GM19035 (cell line): Measurements from ENCODE around the gene PHLDB2.
A peak's percentile ranks its signal among the peaks of the same experiment; 100 is the strongest.

ENCODE experiments used
- ATAC-seq: cut with Tn5 transposase; IDR thresholded peaks from one replicate; pipeline ENCODE4 v1.9.1; 2021; ENCODE audit not compliant: unreplicated experiment

The PHLDB2 gene

DNA sequence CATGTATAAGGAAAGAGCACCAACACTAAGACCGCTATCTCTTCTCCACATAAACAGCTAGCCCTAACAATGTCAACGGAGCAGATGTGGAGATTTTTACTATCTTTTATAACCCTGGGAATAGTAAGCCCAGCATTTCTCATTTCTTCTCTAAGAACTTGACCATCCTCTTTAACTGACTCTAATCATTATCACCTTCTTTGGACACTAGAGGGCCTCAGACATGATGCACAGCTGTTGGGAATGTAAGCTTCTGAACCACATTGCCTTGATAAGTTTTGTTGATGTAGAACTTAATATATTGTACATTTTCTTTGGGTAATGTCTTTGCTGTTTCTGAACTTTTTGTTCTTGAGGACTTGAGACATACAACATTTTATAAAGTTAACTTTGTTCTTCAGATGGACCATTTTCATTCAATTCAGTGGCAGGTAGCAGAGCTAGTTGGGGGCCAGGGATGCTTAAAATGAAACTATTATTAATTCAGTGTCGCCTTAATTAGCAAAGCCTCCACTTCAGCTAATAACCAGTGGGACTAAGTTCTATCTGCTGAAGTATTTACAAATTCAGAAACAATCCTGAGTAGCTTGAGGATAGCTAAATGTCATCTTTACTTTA, 130.1 kb downstream of the PHLDB2 start:
- ATAC-seq = peak; percentile 89

DNA sequence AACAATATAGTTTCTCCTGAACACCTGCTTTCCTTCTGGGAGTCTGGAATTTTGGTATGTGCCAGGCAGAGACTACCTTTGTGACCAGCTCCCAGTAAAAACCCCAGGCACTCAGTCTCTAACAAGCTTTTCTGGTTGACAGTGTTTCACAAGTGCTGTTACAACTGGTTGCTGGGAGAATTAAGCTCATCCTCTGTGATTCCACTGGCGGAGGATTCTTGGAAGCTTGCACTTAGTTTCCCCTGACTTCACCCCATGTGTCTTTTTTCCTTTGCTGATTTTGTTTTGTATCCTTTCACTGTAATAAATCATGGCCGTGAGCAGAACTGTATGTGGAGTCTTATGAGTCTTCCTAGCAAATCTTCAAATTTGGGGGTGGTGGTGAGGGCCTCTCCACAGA, 134.0 kb downstream of the PHLDB2 start:
- ATAC-seq = no peak

DNA sequence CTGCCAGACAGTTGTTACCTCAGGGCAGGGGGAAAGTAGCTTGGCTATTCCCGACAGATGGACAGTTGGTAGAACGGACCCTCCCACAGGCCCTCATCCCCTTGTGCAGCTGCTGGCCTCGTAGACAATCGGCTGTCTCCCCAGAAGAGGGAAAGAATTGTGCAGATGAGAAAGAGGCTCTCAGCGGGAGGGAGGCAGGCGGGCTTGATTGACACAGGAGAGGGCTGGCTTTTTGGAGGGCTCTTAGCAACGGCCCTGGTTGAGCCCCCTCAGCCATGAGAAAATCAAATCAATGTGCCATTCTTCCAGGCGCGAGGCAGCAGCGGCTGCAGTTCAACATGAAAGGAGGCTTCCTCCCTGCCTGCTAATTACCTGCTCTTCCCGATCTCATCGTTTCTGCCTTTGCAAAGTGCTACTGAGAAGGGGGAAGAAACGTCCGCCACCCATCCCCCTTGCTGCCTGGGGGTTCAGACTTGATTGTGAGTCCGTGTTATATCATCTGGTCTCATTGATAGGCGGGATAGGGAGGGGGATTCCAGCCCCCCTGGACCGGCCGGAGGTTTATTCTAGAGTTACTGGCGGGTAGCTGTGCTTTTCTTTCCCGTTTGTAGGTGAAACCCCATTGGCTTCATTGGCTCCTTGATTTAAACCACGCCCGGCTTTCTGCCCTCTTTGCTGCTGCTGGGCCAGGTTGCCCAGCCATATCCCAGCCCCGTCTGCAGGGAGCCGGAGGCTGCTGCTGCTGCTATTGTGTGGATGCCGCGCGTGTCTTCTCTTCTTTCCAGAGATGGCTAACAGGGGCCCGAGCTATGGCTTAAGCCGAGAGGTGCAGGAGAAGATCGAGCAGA, 139.8 kb downstream of the PHLDB2 start, which contains the start of gene TAGLN3:
Gene TAGLN3 (plus strand): TSS at position 287 of the 848 bp plus-strand sequence. CDS start 501 bp downstream, at position 788.
- ATAC-seq = peak; percentile 48

DNA sequence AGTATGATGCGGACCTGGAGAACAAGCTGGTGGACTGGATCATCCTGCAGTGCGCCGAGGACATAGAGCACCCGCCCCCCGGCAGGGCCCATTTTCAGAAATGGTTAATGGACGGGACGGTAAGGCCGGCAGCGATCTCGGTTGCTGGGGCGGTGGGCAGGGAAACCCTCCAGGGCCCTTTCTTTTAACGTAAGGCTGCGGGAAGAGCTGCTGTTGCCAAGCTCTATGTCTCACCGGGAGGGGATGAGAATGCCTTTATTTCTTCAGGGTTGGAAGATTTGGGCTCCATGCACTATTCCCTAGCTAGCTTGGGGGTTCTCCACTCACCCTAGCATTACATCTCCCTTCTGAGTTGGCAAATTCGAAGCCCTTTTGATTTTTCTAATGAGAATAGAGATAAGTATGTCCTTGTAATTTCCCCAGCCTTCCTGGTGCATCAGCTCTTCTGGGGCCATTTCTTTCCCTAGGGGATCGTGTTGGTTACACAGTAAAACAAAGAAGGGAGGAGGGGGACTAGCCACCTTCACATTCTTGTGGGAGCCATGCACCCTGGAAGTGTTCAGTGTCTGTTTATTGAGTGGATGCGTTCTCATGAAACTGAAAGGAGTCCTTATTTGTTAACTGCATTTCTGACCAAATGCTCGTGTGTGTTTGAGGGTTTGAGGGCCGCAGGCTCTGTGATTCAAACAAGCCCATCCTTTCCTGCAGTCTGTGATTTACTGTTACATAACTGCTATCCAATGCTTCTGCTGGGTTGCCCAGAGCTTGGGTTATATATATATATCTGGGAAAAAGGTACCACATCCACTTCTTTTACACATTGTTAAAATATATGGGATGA, 140.6 kb downstream of the PHLDB2 start:
- ATAC-seq = peak; percentile 13

DNA sequence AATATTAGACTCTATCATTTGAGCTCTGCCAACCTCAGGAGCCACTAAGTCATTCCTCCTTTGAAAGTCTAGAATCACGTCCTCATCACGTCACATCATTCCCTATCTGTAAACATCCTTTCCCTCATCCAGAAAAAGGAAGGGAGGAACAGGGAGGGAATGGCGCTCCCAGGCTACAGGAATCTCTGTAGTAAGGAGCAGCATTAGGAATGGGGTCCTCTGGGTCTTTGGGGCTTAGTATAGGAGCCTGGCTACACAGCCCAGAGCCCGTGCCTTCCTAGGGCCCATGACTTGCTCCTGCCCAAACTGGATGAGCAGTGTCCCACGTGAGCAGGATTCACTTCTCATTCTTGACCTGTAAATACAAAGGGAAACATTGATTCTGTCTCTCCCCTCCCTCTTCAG, 141.3 kb downstream of the PHLDB2 start:
- no peak for ATAC-seq

DNA sequence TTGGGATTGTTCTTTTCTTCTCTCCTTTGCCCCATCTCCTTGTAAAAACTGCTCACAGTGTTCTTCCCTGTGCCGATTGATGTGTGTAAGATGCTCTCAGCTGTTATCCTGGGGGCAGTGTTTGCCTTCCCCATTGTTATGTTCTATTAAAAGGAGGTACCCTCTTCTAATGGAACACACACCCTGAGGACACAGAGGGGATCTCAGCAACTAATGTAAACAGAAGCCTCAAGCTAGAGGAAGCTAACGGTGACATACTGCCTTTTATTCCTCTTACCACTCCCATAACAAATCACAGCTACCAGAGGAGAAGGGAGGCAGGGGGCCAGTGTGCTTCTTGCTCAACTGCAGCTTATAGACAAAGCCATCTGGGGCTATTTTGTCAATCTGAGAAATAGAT, 141.9 kb downstream of the PHLDB2 start:
- no peak for ATAC-seq

DNA sequence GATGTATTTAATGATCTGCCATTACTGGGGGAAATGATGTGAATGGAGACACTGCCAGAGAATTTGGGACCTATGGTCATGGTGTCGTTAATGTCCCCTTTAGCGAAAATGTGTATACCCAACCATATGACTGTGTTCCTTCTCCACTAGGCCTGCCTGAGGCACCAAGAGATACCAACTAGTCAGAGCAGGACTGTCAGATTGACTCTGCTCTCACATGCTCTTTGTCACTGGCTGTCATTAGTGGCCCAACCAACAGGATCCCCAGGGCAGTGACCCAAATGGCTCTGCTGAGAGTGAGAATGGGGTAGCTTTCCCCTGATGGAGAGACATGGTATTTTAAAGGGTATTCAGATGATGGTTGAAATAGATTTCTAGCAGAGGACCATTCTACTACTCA, 142.5 kb downstream of the PHLDB2 start:
- no peak for ATAC-seq

DNA sequence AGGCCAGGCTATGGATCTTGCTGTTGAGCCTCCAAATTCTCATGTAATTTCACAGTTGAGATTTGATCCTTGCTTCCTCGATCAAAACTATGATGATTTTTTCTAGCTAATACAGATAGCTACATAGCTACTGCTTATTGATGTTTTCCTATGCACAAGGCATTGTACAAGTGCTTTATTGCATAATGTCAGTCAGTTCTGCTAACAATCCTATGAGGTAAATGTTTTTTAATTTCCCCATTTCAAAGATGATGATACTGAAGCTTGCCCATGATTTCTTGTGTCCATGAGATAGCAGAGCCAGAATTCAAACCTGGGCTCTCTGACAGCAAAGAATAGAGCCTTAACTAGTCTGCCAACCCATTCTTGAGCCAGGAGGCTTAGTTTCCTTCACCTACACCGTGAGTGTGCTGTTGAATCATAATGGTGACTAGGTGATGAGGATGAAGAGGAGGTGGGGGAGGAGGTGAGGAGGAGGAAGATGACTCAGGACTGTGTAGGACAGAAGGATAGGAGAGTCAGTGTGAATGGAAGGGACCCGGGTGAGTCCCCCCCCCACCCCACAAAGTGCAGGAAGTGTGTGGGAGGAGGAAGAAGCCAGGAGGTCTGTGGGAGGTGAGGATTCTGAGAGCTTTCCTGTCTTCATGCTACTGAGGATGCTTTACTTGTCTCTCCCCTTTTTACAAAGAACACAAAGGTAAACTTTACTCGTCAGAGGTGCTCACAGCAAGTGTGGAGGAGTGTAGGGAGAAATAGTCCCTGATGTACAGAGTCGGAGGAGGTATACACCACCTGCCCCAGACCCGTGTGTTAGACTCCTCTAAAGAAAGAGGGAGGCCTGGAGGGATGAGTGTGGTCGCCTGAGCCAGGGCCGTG, 143.3 kb downstream of the PHLDB2 start:
- ATAC-seq = no peak

DNA sequence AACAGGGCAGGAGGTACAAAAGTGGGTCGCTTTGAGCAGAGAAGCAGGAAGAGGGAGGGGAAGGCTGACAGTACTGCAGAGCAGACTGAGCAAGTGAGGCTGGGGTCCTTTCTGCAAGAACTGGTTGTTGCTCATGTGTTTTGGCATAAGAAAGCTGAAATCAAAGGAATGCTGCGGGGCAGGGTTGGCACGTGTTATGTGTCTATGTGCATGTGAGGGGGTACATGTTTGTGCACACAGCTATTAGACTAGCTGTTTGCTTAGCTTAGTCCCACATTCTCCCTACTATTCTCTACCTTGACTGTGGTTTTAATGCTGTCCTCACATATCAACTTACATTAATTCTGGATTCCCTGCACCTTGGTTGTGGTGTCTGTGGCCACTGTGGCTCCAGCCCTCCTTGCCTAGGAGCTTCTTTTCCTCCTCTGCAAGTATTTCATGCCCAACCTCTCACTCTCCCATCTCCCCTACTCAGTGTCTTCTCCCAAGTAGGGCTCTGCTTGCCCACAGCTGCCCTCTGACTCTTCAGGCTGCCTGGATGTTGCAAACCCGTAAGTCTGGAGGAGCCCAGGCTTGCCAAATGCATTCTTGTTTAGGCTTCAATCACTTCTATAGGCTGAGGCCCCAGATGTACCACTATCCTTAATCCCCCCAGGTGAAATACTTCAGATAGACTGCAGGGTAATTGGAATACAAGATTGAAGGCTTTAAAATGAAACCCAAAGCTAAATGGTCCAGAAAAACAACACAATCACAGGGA, 144.4 kb downstream of the PHLDB2 start:
- no peak for ATAC-seq

DNA sequence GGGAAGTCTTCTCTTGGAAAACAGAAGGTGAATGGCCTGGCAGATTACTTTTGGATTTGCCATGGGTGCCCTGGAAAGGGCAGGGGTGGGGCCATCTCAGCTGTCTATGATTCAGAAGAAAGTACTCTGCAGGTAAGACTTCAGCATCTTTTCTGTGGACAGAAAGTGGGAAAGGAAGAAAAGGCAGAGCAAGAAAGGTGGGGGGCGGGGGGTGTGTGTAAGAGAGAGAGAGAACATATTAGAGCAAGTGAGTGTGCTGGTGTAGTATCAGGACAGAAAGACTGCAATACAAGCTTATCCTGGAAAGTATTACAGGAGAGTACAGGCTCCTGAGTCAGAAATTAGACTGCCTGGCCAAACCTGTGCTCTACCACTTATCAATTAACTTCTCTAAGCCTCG, 145.1 kb downstream of the PHLDB2 start:
- no peak for ATAC-seq

DNA sequence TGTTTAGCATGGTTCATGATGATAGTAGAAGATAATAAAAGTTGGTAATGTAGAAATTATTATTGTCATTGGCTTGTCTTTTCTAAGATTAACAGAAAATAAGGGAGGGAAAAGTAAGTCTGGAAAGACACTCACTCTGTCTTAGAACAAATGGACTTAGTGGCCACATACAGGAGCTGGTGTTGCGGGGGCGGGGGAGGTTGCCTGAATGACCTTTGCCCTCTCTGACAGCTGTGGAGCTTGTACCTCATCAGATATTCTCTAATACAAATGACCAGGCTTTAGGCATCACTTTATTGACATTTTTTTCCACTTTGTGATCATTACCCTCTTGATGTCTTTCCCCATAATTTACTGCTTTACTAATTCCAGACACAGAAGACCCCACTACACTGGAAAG, 145.6 kb downstream of the PHLDB2 start:
- ATAC-seq = no peak

DNA sequence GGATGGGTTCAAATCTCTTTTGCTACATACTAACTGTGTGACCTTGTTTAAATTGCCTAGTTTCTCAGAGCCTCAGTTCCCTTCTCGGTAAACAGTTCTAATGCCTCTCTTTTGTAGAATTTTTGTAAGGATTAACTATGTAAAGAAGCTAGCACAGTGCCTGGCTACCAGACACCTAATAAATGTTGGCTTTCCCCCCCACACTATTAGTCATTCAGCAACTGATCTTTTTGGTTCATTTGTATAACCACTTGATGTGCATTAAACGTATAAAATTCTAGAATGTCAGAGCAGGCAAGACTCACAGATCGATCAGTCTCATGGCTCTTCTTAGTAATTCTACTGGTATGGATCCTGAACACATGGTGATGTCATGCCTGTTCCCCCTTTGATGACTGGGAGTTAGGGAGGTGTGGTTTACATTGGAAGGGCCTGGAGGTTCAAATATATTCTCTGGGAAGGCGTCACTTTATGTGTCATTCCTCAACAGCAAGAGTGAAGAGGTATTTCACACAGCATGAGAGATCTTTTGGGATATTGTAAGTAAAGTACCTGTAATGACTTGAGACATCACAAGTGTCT, 146.1 kb downstream of the PHLDB2 start:
- no peak for ATAC-seq

DNA sequence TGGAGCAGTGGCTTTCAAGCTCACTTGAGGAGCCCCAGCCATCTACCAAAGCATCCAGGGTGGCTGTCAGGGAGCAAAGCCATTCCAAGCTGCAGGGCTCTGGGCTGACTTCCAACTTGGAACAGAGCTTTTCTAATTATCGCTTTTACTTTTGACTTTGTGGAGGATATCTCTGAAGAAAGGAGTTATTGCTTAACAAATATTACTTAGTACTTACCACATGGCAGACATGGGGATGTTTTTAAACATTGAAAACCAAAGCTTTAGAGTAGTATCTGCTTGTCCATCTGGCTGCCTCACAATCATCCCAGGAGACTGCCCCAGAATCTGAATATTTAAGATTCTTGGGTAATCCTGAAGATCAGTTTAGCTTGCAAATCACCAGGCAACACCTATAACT, 148.6 kb downstream of the PHLDB2 start:
- no peak for ATAC-seq

DNA sequence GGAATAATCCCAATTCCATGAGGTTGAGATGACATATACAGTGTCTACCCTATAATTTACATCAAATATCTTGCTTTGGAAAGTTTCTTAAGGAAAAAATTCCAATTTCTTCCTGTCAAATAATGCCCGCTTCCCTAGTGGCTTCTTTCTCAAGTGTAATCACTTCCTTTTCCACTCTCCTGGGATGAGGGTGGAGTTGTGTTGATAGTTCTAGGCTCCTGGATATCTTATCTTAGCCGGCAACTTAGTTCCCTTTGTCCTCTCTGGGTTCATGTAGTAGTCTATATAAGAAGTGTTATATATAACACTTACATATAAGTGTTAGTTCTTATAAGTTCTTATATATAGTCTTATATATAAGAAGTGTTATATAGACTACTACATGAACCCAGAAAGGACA, 150.6 kb downstream of the PHLDB2 start:
- no peak for ATAC-seq

DNA sequence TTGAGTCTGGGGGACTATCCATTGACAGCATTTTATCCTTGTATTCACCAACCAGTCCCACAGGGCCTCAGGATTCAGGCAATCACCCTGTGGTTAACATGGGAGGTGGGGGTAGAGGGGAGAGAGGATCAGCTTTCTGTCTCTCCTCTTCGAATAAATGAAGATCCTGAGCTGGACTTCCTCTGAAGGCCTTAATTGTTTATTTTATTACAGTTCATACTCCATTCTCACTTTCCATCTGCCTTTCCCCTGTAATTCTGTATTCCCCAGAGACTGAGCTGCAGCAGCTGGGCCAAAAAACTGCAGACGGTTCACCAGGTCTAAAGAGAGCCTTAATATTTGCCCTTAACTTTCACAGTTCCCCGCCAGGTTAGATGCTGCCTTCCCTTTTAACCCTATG, 151.6 kb downstream of the PHLDB2 start:
- ATAC-seq = no peak

DNA sequence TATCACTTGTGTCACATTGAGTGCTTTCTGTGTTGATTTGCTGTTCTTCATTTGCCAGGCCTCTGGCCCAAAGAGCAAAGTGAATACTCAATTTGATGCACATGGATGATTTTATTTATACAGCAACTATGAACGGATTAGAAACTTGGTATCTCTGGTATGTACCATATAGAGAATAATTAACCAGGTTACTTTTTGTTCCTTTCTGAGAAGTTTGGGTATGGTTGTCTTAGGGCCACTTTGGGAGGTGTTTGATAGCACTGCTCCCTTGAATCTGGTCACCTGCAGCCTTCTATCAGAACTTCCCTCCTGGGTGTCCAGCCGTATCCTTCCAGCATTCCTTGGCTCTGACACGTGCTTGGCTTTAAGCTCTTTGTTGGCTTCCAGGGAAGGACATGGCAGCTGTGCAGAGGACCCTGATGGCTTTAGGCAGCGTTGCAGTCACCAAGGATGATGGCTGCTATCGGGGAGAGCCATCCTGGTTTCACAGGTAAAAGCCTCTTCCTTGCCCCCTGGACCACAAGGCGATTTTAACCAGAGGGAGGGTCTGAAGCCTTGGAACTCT, 152.4 kb downstream of the PHLDB2 start:
- no peak for ATAC-seq

DNA sequence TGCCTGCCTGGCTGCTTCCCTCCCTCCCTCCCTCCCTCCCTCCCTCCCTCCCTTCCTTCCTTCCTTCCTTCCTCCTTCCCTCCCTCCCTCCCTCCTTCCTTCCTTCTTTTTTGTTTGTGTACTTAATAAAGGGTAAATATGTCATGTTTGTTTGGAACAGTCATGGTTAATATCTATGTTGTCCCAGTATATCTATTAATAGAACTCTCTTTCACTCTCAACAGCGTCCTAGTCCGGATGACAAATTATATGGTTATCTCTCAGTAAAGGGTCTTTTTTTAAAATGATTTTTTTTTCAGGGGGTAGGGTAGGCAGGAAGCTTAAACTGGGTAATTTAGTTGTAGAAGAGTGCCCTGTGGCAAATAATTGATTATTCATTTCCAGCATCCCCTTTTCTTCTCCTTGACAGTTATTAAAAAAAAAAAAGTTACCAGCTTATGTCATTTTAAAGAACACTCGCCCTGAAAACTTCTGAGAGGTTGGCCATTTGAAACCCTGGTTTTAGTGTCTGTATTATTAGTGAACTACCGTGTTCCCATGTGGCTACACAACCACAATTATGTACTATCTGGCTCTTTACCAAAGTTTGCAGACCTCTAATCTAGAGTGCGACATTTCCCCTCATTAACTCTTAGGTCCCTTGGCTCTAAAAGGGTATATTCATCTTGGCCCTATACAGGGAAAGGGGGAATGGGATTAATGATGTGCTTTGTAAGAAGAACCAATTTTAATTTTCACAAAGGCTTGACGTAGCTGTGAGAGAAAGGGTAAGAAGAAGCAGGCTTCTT, 153.3 kb downstream of the PHLDB2 start:
- no peak for ATAC-seq

DNA sequence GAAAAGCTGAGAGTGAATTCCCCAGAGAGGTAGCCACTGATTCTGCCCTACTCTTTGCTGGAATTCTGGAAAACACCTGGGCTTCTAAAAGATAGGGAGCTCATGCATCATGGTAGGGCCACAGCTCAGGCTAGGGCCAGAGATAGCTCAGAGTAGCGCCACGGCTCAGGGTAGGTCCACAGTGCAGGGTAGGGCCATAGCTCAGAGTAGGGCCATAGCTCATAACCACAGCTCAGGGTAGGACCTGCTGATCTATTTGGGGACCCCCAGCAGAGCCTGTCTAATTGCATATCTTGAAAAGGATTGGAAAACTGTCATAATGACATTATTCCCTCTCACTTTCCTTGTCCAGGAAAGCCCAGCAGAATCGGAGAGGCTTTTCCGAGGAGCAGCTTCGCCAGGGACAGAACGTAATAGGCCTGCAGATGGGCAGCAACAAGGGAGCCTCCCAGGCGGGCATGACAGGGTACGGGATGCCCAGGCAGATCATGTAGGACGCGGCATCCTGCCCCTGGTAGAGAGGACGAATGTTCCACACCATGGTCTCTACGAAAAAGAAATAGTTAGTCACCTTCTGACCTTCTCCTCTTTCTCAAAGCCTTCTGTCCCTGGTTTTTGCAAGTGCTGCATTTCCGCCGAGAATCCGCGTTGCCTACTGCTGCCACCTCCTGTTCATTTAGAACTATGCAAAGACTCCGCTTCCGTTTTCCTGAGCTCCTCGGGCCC, 154.2 kb downstream of the PHLDB2 start:
- peak; percentile 87 for ATAC-seq
